SK-N-SH treated with all-trans-retinoic acid at 6 μM for 48 hours (cell line): ENCODE results near the gene UNC45B.

ENCODE experiments used
- CREB5 ChIP-seq: fragments of 250-450 bp; sonication (Bioruptor Pico); IDR thresholded peaks from 2 replicates; pipeline ENCODE4 v1.5.1; 2020; ENCODE audit warnings: low read depth, mild to moderate bottlenecking, moderate library complexity
- PATZ1 ChIP-seq: fragments of 250-450 bp; sonication (Bioruptor Pico); IDR thresholded peaks from 2 replicates; pipeline ENCODE4 v1.8.0; 2020; ENCODE audit warnings: mild to moderate bottlenecking, moderate library complexity, borderline replicate concordance
- POU6F1 ChIP-seq: fragments of 250-450 bp; sonication (Bioruptor Pico); IDR thresholded peaks from 2 replicates; pipeline ENCODE4 v1.8.0; 2021; ENCODE audit warnings: low read depth, mild to moderate bottlenecking, moderate library complexity, borderline replicate concordance
- ZFP3 ChIP-seq: fragments of 250-450 bp; sonication (Bioruptor Pico); IDR thresholded peaks from 2 replicates; pipeline ENCODE4 v1.5.0; 2020; ENCODE audit warnings: mild to moderate bottlenecking, moderate library complexity
- ZFP30 ChIP-seq: fragments of 450-650 bp; formaldehyde crosslinking; IDR thresholded peaks from 2 replicates; pipeline ENCODE4 v1.5.0; 2022; ENCODE audit warnings: mild to moderate bottlenecking, moderate library complexity

GRCh38 chr17:35101036-35101435 is 46.6 kb upstream of the UNC45B start:
- TF ChIP-seq PATZ1 (CRISPR knock-in tag) = no peak
- TF ChIP-seq POU6F1 (CRISPR knock-in tag) = no peak
- TF ChIP-seq CREB5 (CRISPR knock-in tag) = no peak
- TF ChIP-seq ZFP30 = no peak
- no peak for TF ChIP-seq ZFP3 (CRISPR knock-in tag)
